ENCODE results near the gene ELMOD1. TPM values are rescaled to one million over a fixed set of nuclear protein-coding genes. Genes with fewer than 3 reads are reported as not detected.

Gene ELMOD1
- total and polyA plus RNA-seq, 7 experiments from 2014 or later, result not detected

DNA sequence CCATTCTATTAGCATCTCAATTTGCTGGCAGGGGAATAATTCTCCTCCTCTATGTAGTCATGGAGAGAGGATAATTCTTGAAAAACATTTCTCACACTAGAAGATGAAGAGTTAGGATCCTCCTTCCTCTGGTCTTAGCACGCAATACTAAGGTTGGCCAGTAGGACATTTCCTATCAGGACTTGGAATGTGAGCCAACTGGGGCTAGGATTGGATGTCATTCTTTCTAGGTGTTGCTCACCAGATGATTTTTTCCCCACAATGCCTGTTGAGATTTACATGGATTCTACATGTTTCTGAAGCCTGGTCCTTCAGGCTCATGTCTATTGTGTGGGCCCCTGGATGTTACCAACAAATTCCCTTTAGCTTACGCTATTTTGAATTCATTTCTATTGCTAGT lies 92.9 kb downstream of the ELMOD1 start:
- DNase-seq, result no peak
- H3K4me3 ChIP-seq (ENCODE audit: low read length), result no peak overlapping the region
- H3K27ac Mint-ChIP-seq, result no peak overlapping the region
- no peaks in the 10 kb centered on the region for H3K9me3 ChIP-seq (ENCODE audit: control insufficient read depth in 2 of 3, low read length in 3 of 3)
- H3K9me3 Mint-ChIP-seq, result no peaks in the 10 kb centered on the region
- H3K36me3 Mint-ChIP-seq, result no peaks in the 10 kb centered on the region
- no peak for ATAC-seq
- intact Hi-C loops (cut with micrococcal nuclease), result no loop called here
- H3K4me1 ChIP-seq (ENCODE audit: control insufficient read depth in 2 of 2, insufficient read depth in 2 of 2, low read length in 2 of 2), result no peaks in the 10 kb centered on the region
- POLR2A ChIA-PET, result no interaction called here
- no peaks in the 10 kb centered on the region for H3K36me3 ChIP-seq (ENCODE audit: control insufficient read depth in 2 of 3, insufficient read depth in 3 of 3, low read length in 3 of 3)
- H3K4me1 Mint-ChIP-seq, result peaks cover 0 to 2% (median 0%) of the 10 kb centered on the region in 7 donors
- CTCF ChIA-PET, result interaction anchor here (0.6 kb wide), 1 partner anchor 117 kb away, joined by 3 read pairs; no protein-coding TSS in a partner anchor
- peaks cover 0 to 7% (median 0%) of the 10 kb centered on the region in 5 donors for H3K27me3 Mint-ChIP-seq
- no peaks in the 10 kb centered on the region for H3K27me3 ChIP-seq (ENCODE audit: control insufficient read depth in 2 of 2, insufficient read depth in 2 of 2, low read length in 2 of 2)
- H3K4me3 Mint-ChIP-seq, result no peak overlapping the region
- no peak overlapping the region for H3K27ac ChIP-seq (ENCODE audit: low read depth, low read length)

DNA sequence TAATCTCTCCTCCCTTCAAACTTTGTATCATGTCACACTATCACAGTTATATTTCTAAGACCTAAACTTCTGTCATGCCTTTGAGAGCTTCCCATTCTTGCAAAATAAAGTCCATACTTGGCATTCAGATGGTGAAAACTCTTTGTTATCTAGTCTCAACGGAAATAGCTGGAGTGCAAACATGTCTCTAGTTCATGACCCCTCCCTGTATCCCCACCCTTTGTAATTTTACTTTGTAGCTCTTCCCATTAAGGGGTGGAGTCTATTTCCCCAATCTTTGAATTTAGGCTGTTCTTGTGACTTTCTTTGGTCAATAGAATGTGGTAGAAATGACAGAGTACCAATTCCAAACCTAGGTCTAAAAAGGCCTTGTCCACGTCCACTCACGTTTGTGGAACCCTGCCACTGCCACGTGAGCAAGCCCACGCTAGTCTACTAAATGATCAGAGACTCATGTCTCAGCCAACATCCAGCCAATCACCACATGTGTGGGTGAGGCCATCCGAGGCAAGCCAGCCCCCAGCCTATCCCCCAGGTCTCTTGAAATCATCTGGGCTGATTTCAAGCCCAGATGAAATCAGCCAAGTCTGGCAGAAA lies 97.5 kb downstream of the ELMOD1 start:
- no peak overlapping the region for H3K4me3 ChIP-seq (ENCODE audit: low read length)
- no peaks in the 10 kb centered on the region for H3K4me1 ChIP-seq (ENCODE audit: control insufficient read depth in 2 of 2, insufficient read depth in 2 of 2, low read length in 2 of 2)
- Mint-ChIP-seq H3K9me3 (no peaks in the 10 kb centered on the region), H3K4me3 (no peak overlapping the region), H3K27me3 (peaks cover 12 to 22% (median 20%) of the 10 kb centered on the region in 5 donors), H3K27ac (no peak overlapping the region), H3K36me3 (peaks cover 0 to 3% (median 0%) of the 10 kb centered on the region in 5 donors), H3K4me1 (peaks cover 0 to 5% (median 0%) of the 10 kb centered on the region in 7 donors)
- H3K27ac ChIP-seq (ENCODE audit: low read depth, low read length), result no peak overlapping the region
- ChIA-PET CTCF (interaction anchor here (0.7 to 2.8 kb wide), 6 partner anchors 36 to 138 kb away, joined by 3 to 40 read pairs (median 6); partner anchors contain the start of gene ALKBH8), POLR2A (no interaction called here)
- intact Hi-C loops (cut with micrococcal nuclease), result no loop called here
- H3K36me3 ChIP-seq (ENCODE audit: control insufficient read depth in 2 of 3, insufficient read depth in 3 of 3, low read length in 3 of 3), result no peaks in the 10 kb centered on the region
- DNase-seq (no peak), ATAC-seq (no peak)
- no peaks in the 10 kb centered on the region for H3K27me3 ChIP-seq (ENCODE audit: control insufficient read depth in 2 of 2, insufficient read depth in 2 of 2, low read length in 2 of 2)
- no peaks in the 10 kb centered on the region for H3K9me3 ChIP-seq (ENCODE audit: control insufficient read depth in 2 of 3, low read length in 3 of 3)

DNA sequence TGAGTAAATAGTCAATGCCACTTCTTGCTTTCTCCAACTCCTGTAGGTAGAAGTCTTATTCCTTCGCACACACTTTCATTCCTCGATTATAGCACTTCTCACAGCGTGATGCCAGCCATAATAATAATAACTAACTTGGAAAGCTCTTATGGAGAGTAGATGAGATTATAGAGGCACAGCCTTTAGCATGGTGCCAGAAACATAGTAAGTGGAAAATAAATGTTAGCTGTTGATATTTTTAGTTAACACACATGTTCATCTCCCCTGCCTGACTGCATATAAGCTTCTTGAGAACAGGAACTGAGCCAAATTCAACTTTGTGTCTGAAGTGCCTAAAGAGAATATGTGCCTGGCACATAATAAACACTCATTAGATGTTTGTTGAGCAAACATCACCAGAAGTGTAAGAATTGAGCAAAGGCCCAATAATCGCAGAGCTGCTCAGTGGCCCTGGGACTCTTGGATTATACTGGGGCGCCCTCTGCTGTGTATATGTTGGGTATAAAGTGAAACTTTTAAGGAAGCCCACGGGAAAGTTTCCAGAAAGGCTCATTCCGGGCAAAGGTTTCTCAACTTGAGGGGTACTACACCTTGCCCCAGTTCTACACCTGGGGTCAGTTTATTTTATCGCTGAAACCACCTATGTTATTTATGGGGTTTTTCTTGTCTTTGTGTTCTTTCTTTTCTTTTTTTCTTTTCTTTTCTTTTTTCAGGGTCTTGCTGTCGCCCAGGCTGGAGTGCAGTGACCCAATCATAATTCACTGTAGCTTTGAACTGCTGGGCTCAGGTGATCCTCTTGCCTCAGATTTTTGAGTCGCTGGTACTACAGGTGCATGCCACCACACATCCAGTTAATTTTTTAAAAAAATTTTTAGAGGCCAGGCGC lies 98.6 kb downstream of the ELMOD1 start:
- ChIA-PET POLR2A (no interaction called here), CTCF (interaction anchor here (1.2 to 2.8 kb wide), 8 partner anchors 17 to 1533 kb away, joined by 3 to 40 read pairs (median 4); partner anchors contain the start of gene ALKBH8)
- no peaks in the 10 kb centered on the region for H3K36me3 ChIP-seq (ENCODE audit: control insufficient read depth in 2 of 3, insufficient read depth in 3 of 3, low read length in 3 of 3)
- Mint-ChIP-seq H3K4me3 (no peak overlapping the region), H3K27ac (no peak overlapping the region), H3K9me3 (no peaks in the 10 kb centered on the region), H3K4me1 (peaks cover 0 to 5% (median 0%) of the 10 kb centered on the region in 7 donors), H3K27me3 (peaks cover 12 to 26% (median 20%) of the 10 kb centered on the region in 5 donors), H3K36me3 (peaks cover 0 to 3% (median 0%) of the 10 kb centered on the region in 5 donors)
- DNase-seq, result peak; percentile 7 to 51 (median 45)
- ATAC-seq, result peak; percentile 84
- H3K27me3 ChIP-seq (ENCODE audit: control insufficient read depth in 2 of 2, insufficient read depth in 2 of 2, low read length in 2 of 2), result no peaks in the 10 kb centered on the region
- H3K4me1 ChIP-seq (ENCODE audit: control insufficient read depth in 2 of 2, insufficient read depth in 2 of 2, low read length in 2 of 2), result no peaks in the 10 kb centered on the region
- H3K9me3 ChIP-seq (ENCODE audit: control insufficient read depth in 2 of 3, low read length in 3 of 3), result no peaks in the 10 kb centered on the region
- no peak overlapping the region for H3K4me3 ChIP-seq (ENCODE audit: low read length)
- intact Hi-C loops (cut with micrococcal nuclease), result loop anchor here (1.0 to 5.0 kb wide), 5 partner anchors 113 to 1602 kb away; partner anchors contain the start of gene CWF19L2 (in 1 of the 2)
- H3K27ac ChIP-seq (ENCODE audit: low read depth, low read length), result no peak overlapping the region

DNA sequence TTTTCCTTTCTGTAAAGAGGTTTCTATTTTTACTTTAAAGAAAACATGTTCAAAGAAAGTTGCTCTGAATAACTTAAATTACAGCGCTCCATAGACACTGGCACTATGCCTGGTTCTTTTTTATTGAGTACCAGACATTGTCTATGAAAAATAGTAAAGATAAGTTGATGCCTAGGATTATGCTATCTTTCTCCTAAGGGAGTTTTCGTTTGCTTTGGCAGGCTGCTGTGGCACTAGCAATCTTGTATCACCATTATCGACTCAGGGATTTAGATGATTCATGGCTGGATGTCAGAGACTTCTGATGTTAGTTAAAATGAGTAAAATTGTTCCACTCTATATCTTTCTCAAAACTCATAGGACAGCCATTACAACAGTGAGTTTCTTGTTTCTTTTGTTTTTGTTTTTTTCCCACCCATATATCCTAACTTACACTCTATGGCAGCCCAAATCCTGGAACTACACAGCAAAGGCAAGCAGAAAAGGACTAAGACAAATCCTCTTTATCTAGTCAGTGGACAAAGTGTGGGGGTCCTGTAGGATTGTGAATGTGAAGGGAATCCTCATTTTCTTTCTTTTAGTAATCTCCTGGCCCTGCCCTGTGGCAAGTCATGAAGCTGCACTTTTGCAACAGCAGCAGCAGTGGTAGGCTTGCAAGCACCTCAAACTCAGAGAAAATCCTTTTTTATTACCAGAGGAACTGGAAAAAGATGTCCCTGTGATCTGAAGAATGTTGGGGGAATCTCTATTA lies 100.2 kb downstream of the ELMOD1 start:
- intact Hi-C loops (cut with micrococcal nuclease), result loop anchor here in 1 of 2 donors (5.0 kb wide), 1 partner anchor 1604 kb away; no protein-coding TSS in a partner anchor
- H3K36me3 ChIP-seq (ENCODE audit: control insufficient read depth in 2 of 3, insufficient read depth in 3 of 3, low read length in 3 of 3), result no peaks in the 10 kb centered on the region
- no peaks in the 10 kb centered on the region for H3K27me3 ChIP-seq (ENCODE audit: control insufficient read depth in 2 of 2, insufficient read depth in 2 of 2, low read length in 2 of 2)
- POLR2A ChIA-PET, result no interaction called here
- Mint-ChIP-seq H3K4me3 (no peak overlapping the region), H3K36me3 (peaks cover 0 to 3% (median 0%) of the 10 kb centered on the region in 5 donors), H3K27ac (no peak overlapping the region), H3K9me3 (no peaks in the 10 kb centered on the region), H3K4me1 (peaks cover 0 to 5% (median 0%) of the 10 kb centered on the region in 7 donors), H3K27me3 (peaks cover 15 to 27% (median 21%) of the 10 kb centered on the region in 5 donors)
- H3K9me3 ChIP-seq (ENCODE audit: control insufficient read depth in 2 of 3, low read length in 3 of 3), result no peaks in the 10 kb centered on the region
- no peak overlapping the region for H3K4me3 ChIP-seq (ENCODE audit: low read length)
- H3K4me1 ChIP-seq (ENCODE audit: control insufficient read depth in 2 of 2, insufficient read depth in 2 of 2, low read length in 2 of 2), result no peaks in the 10 kb centered on the region
- H3K27ac ChIP-seq (ENCODE audit: low read depth, low read length), result no peak overlapping the region
- no peak for ATAC-seq
- no peak for DNase-seq
- CTCF ChIA-PET, result interaction anchor here (0.6 kb wide), 1 partner anchor 128 kb away, joined by 3 read pairs; no protein-coding TSS in a partner anchor

DNA sequence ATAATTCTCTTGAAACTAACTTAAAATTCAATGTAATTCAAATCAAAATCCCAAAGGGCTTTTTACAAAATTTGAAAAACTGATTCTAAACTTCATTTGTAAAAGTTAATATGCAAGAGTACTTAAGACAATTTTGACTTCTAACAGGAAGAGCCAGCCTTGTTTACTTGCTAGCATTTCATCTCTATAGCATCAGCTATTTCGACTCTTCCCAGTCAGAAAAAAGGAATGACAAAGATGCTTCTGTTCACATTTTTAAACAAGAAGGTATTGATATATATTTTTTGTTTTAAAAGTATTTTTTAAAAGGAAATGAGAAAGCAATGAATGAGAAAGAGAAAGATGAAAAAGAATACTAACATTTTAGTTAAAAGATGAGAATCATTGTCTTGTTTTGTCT lies 104.5 kb downstream of the ELMOD1 start:
- H3K27me3 ChIP-seq (ENCODE audit: control insufficient read depth in 2 of 2, insufficient read depth in 2 of 2, low read length in 2 of 2), result no peaks in the 10 kb centered on the region
- H3K4me3 ChIP-seq (ENCODE audit: low read length), result no peak overlapping the region
- no peaks in the 10 kb centered on the region for H3K4me1 ChIP-seq (ENCODE audit: control insufficient read depth in 2 of 2, insufficient read depth in 2 of 2, low read length in 2 of 2)
- Mint-ChIP-seq H3K9me3 (no peaks in the 10 kb centered on the region), H3K27ac (no peak overlapping the region), H3K36me3 (peaks cover 0 to 3% (median 0%) of the 10 kb centered on the region in 5 donors), H3K4me1 (peaks cover 0 to 4% (median 0%) of the 10 kb centered on the region in 7 donors), H3K4me3 (no peak overlapping the region), H3K27me3 (peaks cover 28 to 46% (median 36%) of the 10 kb centered on the region in 5 donors)
- POLR2A ChIA-PET, result no interaction called here
- CTCF ChIA-PET, result interaction anchor here (0.6 kb wide), 1 partner anchor 222 kb away, joined by 3 read pairs; no protein-coding TSS in a partner anchor
- no peak for DNase-seq
- H3K27ac ChIP-seq (ENCODE audit: low read depth, low read length), result no peak overlapping the region
- H3K9me3 ChIP-seq (ENCODE audit: control insufficient read depth in 2 of 3, low read length in 3 of 3), result no peaks in the 10 kb centered on the region
- intact Hi-C loops (cut with micrococcal nuclease), result no loop called here
- no peak for ATAC-seq
- no peaks in the 10 kb centered on the region for H3K36me3 ChIP-seq (ENCODE audit: control insufficient read depth in 2 of 3, insufficient read depth in 3 of 3, low read length in 3 of 3)

DNA sequence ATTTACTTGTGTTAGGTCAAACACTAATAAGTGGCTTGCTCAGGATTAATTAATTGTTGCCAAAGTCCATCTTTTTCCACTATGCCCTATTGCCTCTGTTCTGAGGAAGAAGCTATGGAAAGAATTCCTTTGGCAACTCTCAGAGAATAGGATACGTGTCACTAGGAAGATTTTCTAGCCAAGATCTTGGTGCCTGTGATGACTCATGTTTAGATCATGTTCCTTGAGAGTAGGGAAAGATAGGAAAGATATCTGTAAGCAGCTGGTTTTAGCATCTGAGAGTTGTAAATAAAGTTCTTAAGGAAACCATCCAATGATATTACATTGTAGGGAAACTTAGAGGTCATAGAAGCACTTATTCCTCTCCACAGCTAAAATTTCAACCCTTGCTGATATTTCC lies 105.2 kb downstream of the ELMOD1 start:
- peaks cover 26 to 48% (median 36%) of the 10 kb centered on the region in 5 donors for H3K27me3 Mint-ChIP-seq
- CTCF ChIA-PET, result no interaction called here

More for the DNA sequence above, 105.2 kb downstream of the ELMOD1 start:
- H3K27ac Mint-ChIP-seq, result no peak overlapping the region
- no peaks in the 10 kb centered on the region for H3K9me3 Mint-ChIP-seq
- ATAC-seq, result no peak
- peaks cover 0 to 3% (median 0%) of the 10 kb centered on the region in 5 donors for H3K36me3 Mint-ChIP-seq
- Histone ChIP-seq H3K4me1 (ENCODE audit: control insufficient read depth in 2 of 2, insufficient read depth in 2 of 2, low read length in 2 of 2) (no peaks in the 10 kb centered on the region), H3K4me3 (ENCODE audit: low read length) (no peak overlapping the region), H3K27me3 (ENCODE audit: control insufficient read depth in 2 of 2, insufficient read depth in 2 of 2, low read length in 2 of 2) (no peaks in the 10 kb centered on the region), H3K36me3 (ENCODE audit: control insufficient read depth in 2 of 3, insufficient read depth in 3 of 3, low read length in 3 of 3) (no peaks in the 10 kb centered on the region), H3K9me3 (ENCODE audit: control insufficient read depth in 2 of 3, low read length in 3 of 3) (no peaks in the 10 kb centered on the region), H3K27ac (ENCODE audit: low read depth, low read length) (no peak overlapping the region)
- intact Hi-C loops (cut with micrococcal nuclease), result no loop called here
- H3K4me1 Mint-ChIP-seq, result peaks cover 0 to 4% (median 0%) of the 10 kb centered on the region in 7 donors
- POLR2A ChIA-PET, result no interaction called here
- no peak overlapping the region for H3K4me3 Mint-ChIP-seq
- no peak for DNase-seq
